ENCODE results near the gene TOPBP1.

TOPBP1 gene

GRCh38 chr3:133611534-133611933, 50.2 kb downstream of the TOPBP1 start:
- no peak for DNase-seq

GRCh38 chr3:133610031-133610430, 51.7 kb downstream of the TOPBP1 start:
- no peak for DNase-seq

- DNase-seq, result no peak
Measured at GRCh38 chr3:133608388-133608787, 53.4 kb downstream of the TOPBP1 start.

GRCh38 chr3:133607816-133608215, 53.9 kb downstream of the TOPBP1 start:
- no peak for DNase-seq

GRCh38 chr3:133606902-133607301, 54.8 kb downstream of the TOPBP1 start:
- DNase-seq, result no peak

GRCh38 chr3:133606342-133606741, 55.4 kb downstream of the TOPBP1 start:
- DNase-seq, result no peak

GRCh38 chr3:133600572-133601081, 61.1 kb downstream of the TOPBP1 start:
- DNase-seq, result no peak

- no peak for DNase-seq
Measured at GRCh38 chr3:133599280-133599679, 62.5 kb downstream of the TOPBP1 start.

- no peak for DNase-seq
Measured at GRCh38 chr3:133598405-133598804, 63.3 kb downstream of the TOPBP1 start.

- peak in 9 of 56 donors; percentile 1 to 52 (median 10) for DNase-seq
Measured at GRCh38 chr3:133595341-133595740, 66.4 kb downstream of the TOPBP1 start.

- no peak for DNase-seq
Measured at GRCh38 chr3:133593243-133593642, 68.5 kb downstream of the TOPBP1 start.

GRCh38 chr3:133592843-133593242, 68.9 kb downstream of the TOPBP1 start:
- DNase-seq, result no peak

- no peak for DNase-seq
Measured at GRCh38 chr3:133591271-133591742, 70.4 kb downstream of the TOPBP1 start.

GRCh38 chr3:133589503-133589902, 72.2 kb downstream of the TOPBP1 start:
- DNase-seq, result no peak

GRCh38 chr3:133588784-133589465, 72.8 kb downstream of the TOPBP1 start:
- no peak for DNase-seq

- DNase-seq, result no peak
Measured at GRCh38 chr3:133588035-133588434, 73.7 kb downstream of the TOPBP1 start.

- no peak for DNase-seq
Measured at GRCh38 chr3:133583396-133583795, 78.3 kb downstream of the TOPBP1 start.

- no peak for DNase-seq
Measured at GRCh38 chr3:133578548-133579191, 83.1 kb downstream of the TOPBP1 start.

- DNase-seq, result no peak
Measured at GRCh38 chr3:133576169-133576568, 85.6 kb downstream of the TOPBP1 start.

- no peak for DNase-seq
Measured at GRCh38 chr3:133575086-133575485, 86.7 kb downstream of the TOPBP1 start.

- no peak for DNase-seq
Measured at GRCh38 chr3:133574260-133574881, 87.4 kb downstream of the TOPBP1 start.

- DNase-seq, result no peak
Measured at GRCh38 chr3:133573629-133574194, 88.0 kb downstream of the TOPBP1 start, which contains the start of gene CDV3. TSS of gene CDV3 (plus strand) at chr3:133573686. CDS start at chr3:133574045, 359 bp downstream.

All from nucleus accumbens (tissue), 56 donors.